ENCODE measurements around the gene WDR17.

- TF ChIP-seq EZH2phosphoT487 (IDR thresholded peaks at IDR 0.05; ENCODE audit: borderline replicate concordance, low read length) (no peak), EZH2 (IDR thresholded peaks at IDR 0.05; ENCODE audit: low read length, unreplicated experiment) (no peak), CTCF (conservative IDR thresholded peaks at IDR 0.05; ENCODE audit: low read depth, low read length) (no peak)
Measured at GRCh38 chr4:176032454-176032853, 33.2 kb upstream of the WDR17 start.
